Transverse colon (tissue), 4 donors: ENCODE data around the gene ASH1L. TPM values are rescaled to one million over a fixed set of nuclear protein-coding genes. Genes with fewer than 3 reads are reported as not detected.

Source experiments
- DNase-seq: peaks from one replicate; pipeline ENCODE4 v3.0.0-alpha.2; 2019
- H3K27ac ChIP-seq, 4 donors: fragments of 200-600 bp; sonication (generic); 2 replicates each; pipeline ENCODE4 v1.5.1; 2016 to 2018; ENCODE audit warnings: inconsistent platforms in 4 of 4
- H3K27me3 ChIP-seq: fragments of 200-600 bp; sonication (generic); 2 replicates; pipeline ENCODE4 v1.5.1; 2017; ENCODE audit warnings: inconsistent platforms
- H3K36me3 ChIP-seq, 4 donors: fragments of 200-600 bp; sonication (generic); 2 replicates each; pipeline ENCODE4 v1.5.1; 2017 to 2019; ENCODE audit warnings: inconsistent platforms in 4 of 4
- H3K4me1 ChIP-seq, 4 donors: fragments of 200-600 bp; sonication (generic); 2 replicates each; pipeline ENCODE4 v1.5.1; 2017 to 2020; ENCODE audit warnings: inconsistent platforms in 4 of 4
- H3K4me3 ChIP-seq, 4 donors: fragments of 200-600 bp; sonication (generic); 1 replicate in 1 of 4; 2 replicates in 3 of 4; pipeline versions ENCODE4 v1.5.1 to v1.6.1; 2017 to 2019; ENCODE audit warnings: inconsistent platforms in 4 of 4
- H3K9me3 ChIP-seq, 2 donors: fragments of 200-600 bp; sonication (generic); 2 replicates each; pipeline ENCODE4 v1.5.1; 2017 to 2019; ENCODE audit warnings: inconsistent platforms in 2 of 2
- CTCF ChIP-seq, 5 experiments: fragments of 200-600 bp in 3 of 5; fragments of 450-650 bp in 2 of 5; sonication (generic) in 3 of 5; IDR thresholded peaks; 1 replicate in 2 of 5; 2 replicates in 3 of 5; pipeline ENCODE4 v1.5.1; 2016 to 2017; ENCODE audit warnings: antibody characterized with exemption in 5 of 5, inconsistent platforms in 3 of 5, mild to moderate bottlenecking in 2 of 5, moderate library complexity in 1 of 5
- EP300 ChIP-seq: sonication (generic); formaldehyde crosslinking; IDR thresholded peaks from one replicate; pipeline ENCODE4 v1.6.1; 2017; ENCODE audit warnings: antibody characterized with exemption, low read depth
- POLR2A ChIP-seq: fragments of 450-650 bp; IDR thresholded peaks from one replicate; pipeline ENCODE4 v1.6.1; 2016; ENCODE audit warnings: antibody characterized with exemption, mild to moderate bottlenecking, moderate library complexity
- POLR2AphosphoS5 ChIP-seq, 3 donors: sonication (generic); formaldehyde crosslinking; IDR thresholded peaks; one replicate each; pipeline ENCODE4 v1.6.1; 2016; ENCODE audit warnings: antibody characterized with exemption in 3 of 3
- WGBS, 2 donors: methylation state at CpG; one replicate each; pipeline ENCODE4 v1.1.5; 2018; ENCODE audit warnings: low coverage in 1 of 2; 5-methylcytosine and 5-hydroxymethylcytosine counted together
- in situ Hi-C, 4 donors: fragments of 200-750 bp; cut with MboI; loops; one replicate each; pipeline versions ENCODE4 v1.15.0 to v1.15.1; 2017; ENCODE audit warnings: low sequenced_read_pairs in 3 of 4, low pct_ligation_motif_present in 1 of 4, low pct_unique_long_range_greater_than_20kb in 1 of 4
- intact Hi-C: fragments of 100-400 bp; cut with DNase I; formaldehyde crosslinking; loops from one replicate; pipeline ENCODE4 v1.15.1; 2023; ENCODE audit warnings: low total_unique reads
- total RNA-seq, 4 donors: library from RNA; depleted of rRNA; stranded (reverse); fragments of >200 nt; gene quantifications; one replicate each; pipeline ENCODE4 v1.1.0, GENCODE V29; 2016

The ASH1L gene
- total RNA-seq, 4 donors from 2014 or later, result 47.4 to 206 (median 89.1) TPM

- in situ Hi-C loops, result no loop called here
- 76 to 86% methylated on average over 2 of the region's 2 CpGs for WGBS, 2 donors
Observed at GRCh38 chr1:155472491-155473083, 90.0 kb downstream of the ASH1L start.

GRCh38 chr1:155471891-155472290 lies 90.7 kb downstream of the ASH1L start:
- H3K36me3 ChIP-seq, result peaks cover 0 to 5% (median 2%) of the 10 kb centered on the region in 4 donors
- DNase-seq, result no peak
- no peak overlapping the region for H3K27ac ChIP-seq
- 95 to 100% methylated on average over 2 to 5 of the region's 5 CpGs for WGBS, 2 donors
- no peaks in the 10 kb centered on the region for H3K27me3 ChIP-seq
- TF ChIP-seq CTCF (IDR thresholded peaks at IDR 0.05), result no peak
- TF ChIP-seq EP300, result no peak
- in situ Hi-C loops (no loop called here), intact Hi-C loops (no loop called here)
- no peak overlapping the region for H3K4me3 ChIP-seq
- H3K9me3 ChIP-seq, result peaks cover 0 to 9% of the 10 kb centered on the region in 2 donors
- H3K4me1 ChIP-seq, result peaks cover 0 to 8% (median 0%) of the 10 kb centered on the region in 4 donors

More at GRCh38 chr1:155472491-155473083, 90.0 kb downstream of the ASH1L start:
- no peak for DNase-seq
- no peak overlapping the region for H3K27ac ChIP-seq
- peaks cover 0 to 9% of the 10 kb centered on the region in 2 donors for H3K9me3 ChIP-seq
- peaks cover 0 to 3% (median 0%) of the 10 kb centered on the region in 4 donors for H3K4me1 ChIP-seq
- no peak overlapping the region for H3K4me3 ChIP-seq
- intact Hi-C loops, result no loop called here
- H3K36me3 ChIP-seq, result peaks cover 0 to 5% (median 2%) of the 10 kb centered on the region in 4 donors
- H3K27me3 ChIP-seq, result no peaks in the 10 kb centered on the region
- TF ChIP-seq POLR2AphosphoS5 (IDR thresholded peaks at IDR 0.05) (no peak), POLR2A (no peak), CTCF (IDR thresholded peaks at IDR 0.05) (no peak), EP300 (no peak)

- Histone ChIP-seq H3K36me3 (peaks cover 0 to 5% (median 2%) of the 10 kb centered on the region in 4 donors), H3K27ac (no peak overlapping the region), H3K27me3 (no peaks in the 10 kb centered on the region), H3K4me1 (peaks cover 0 to 8% (median 0%) of the 10 kb centered on the region in 4 donors), H3K9me3 (peaks cover 0 to 9% of the 10 kb centered on the region in 2 donors), H3K4me3 (no peak overlapping the region)
- intact Hi-C loops (no loop called here), in situ Hi-C loops (no loop called here)
- no peak for TF ChIP-seq EP300
- no peak for TF ChIP-seq POLR2AphosphoS5 (IDR thresholded peaks at IDR 0.05)
- TF ChIP-seq CTCF (IDR thresholded peaks at IDR 0.05), result no peak
- no peak for TF ChIP-seq POLR2A
- DNase-seq, result no peak
- 94 to 96% methylated on average over 2 to 3 of the region's 3 CpGs for WGBS, 2 donors
Observed at GRCh38 chr1:155471026-155471425, 91.6 kb downstream of the ASH1L start.

- intact Hi-C loops (no loop called here), in situ Hi-C loops (no loop called here)
- peaks cover 0 to 8% (median 0%) of the 10 kb centered on the region in 4 donors for H3K4me1 ChIP-seq
- H3K9me3 ChIP-seq, result peaks cover 0 to 7% of the 10 kb centered on the region in 2 donors
- H3K27ac ChIP-seq, result no peak overlapping the region
- TF ChIP-seq CTCF (IDR thresholded peaks at IDR 0.05) (no peak), EP300 (no peak), POLR2A (no peak), POLR2AphosphoS5 (IDR thresholded peaks at IDR 0.05) (no peak)
- H3K36me3 ChIP-seq, result peaks cover 0 to 12% (median 2%) of the 10 kb centered on the region in 4 donors
- no peak for DNase-seq
- no peak overlapping the region for H3K4me3 ChIP-seq
- H3K27me3 ChIP-seq, result no peaks in the 10 kb centered on the region
Observed at GRCh38 chr1:155466996-155467395, 95.6 kb downstream of the ASH1L start.
